Prostate gland (tissue), 2 donors: ENCODE results near the gene DNASE1L2. TPM values are rescaled to one million over a fixed set of nuclear protein-coding genes. Genes with fewer than 3 reads are reported as not detected.

ENCODE experiments used
- DNase-seq: peaks from one replicate; pipeline ENCODE4 v3.0.0-alpha.2; 2019; ENCODE audit warnings: low spot score
- H3K27ac ChIP-seq, 2 donors: fragments of 200-600 bp; sonication (generic); 2 replicates each; pipeline ENCODE4 v1.5.1; 2017 to 2019
- H3K27me3 ChIP-seq: fragments of 200-600 bp; sonication (generic); replicated peaks from 2 replicates; pipeline ENCODE4 v1.5.1; 2019; ENCODE audit not compliant: insufficient read depth
- H3K36me3 ChIP-seq, 2 donors: fragments of 200-600 bp; sonication (generic); 1 replicate in 1 of 2; 2 replicates in 1 of 2; pipeline versions ENCODE4 v1.5.1 to v1.8.1; 2017 to 2019
- H3K4me1 ChIP-seq: fragments of 200-600 bp; sonication (generic); replicated peaks from 2 replicates; pipeline ENCODE4 v1.5.1; 2019
- H3K4me3 ChIP-seq, 2 donors: fragments of 200-600 bp; sonication (generic); 2 replicates each; pipeline ENCODE4 v1.5.1; 2017 to 2019
- H3K9me3 ChIP-seq: fragments of 200-600 bp; sonication (generic); 2 replicates; pipeline ENCODE4 v1.5.1; 2017
- POLR2A ChIP-seq: fragments of 450-650 bp; IDR thresholded peaks from one replicate; pipeline ENCODE4 v1.6.1; 2016; ENCODE audit warnings: antibody characterized with exemption, mild to moderate bottlenecking
- POLR2AphosphoS5 ChIP-seq: sonication (generic); formaldehyde crosslinking; IDR thresholded peaks from one replicate; pipeline ENCODE4 v1.6.1; 2017; ENCODE audit warnings: antibody characterized with exemption
- WGBS: methylation state at CpG from one replicate; pipeline ENCODE4 v1.1.5; 2018; 5-methylcytosine and 5-hydroxymethylcytosine counted together
- intact Hi-C: fragments of 100-400 bp; cut with DNase I; formaldehyde crosslinking; loops from one replicate; pipeline ENCODE4 v1.14.2; 2022
- total RNA-seq, 2 donors: library from RNA; depleted of rRNA; stranded (reverse); fragments of >200 nt; gene quantifications; one replicate each; pipeline ENCODE4 v1.1.0, GENCODE V29; 2016
- TF ChIP-seq, protein P1 (sequence below), 4 experiments: fragments of 200-600 bp in 2 of 4; fragments of 450-650 bp in 2 of 4; sonication (generic) in 2 of 4; IDR thresholded peaks; 1 replicate in 3 of 4; 2 replicates in 1 of 4; pipeline ENCODE4 v1.5.1; 2016 to 2019; ENCODE audit warnings: antibody characterized with exemption in 4 of 4, mild to moderate bottlenecking in 2 of 4, moderate library complexity in 2 of 4

Gene DNASE1L2
- total RNA-seq, 2 donors from 2014 or later: 0.77 to 4.6 TPM

DNA sequence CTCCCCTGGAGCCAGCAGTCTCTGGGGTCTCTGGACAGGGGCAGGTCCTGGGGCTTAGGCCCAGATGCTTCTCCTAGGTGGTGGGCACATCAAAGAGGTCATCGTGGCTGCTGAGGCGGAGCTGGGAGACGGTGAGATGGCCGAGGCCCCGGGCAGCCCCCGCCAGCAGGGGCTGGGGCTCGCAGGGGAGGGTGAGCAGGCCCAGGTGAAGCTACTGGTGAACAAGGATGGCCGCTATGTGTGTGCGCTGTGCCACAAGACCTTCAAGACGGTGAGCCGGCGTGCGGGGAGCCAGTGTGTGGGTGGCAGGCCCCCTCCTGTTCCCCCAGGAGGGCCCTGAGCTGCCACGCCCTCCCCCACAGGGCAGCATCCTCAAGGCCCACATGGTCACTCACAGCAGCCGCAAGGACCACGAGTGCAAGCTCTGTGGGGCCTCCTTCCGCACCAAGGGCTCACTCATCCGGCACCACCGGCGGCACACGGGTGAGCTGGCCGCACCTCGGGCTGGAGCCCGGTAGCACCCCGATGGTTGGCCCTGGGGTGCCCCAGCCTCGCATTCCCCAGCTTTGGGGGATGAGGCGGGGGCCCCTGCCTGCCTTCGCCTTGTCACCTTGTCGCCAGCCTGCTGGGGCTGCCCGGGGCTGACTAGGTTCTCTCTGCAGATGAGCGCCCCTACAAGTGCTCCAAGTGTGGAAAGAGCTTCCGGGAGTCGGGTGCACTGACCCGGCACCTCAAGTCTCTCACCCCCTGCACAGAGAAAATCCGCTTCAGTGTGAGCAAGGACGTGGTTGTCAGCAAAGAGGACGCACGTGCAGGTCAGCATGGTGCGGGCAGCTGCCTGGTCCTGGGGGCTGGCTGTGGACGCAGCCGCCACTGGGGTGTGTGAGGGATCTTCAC, 3.9 kb upstream of the DNASE1L2 start:
- Histone ChIP-seq H3K9me3 (no peaks in the 10 kb centered on the region), H3K27me3 (no peaks in the 10 kb centered on the region), H3K4me3 (no peak overlapping the region), H3K36me3 (peaks cover 18 to 46% of the 10 kb centered on the region in 2 donors), H3K4me1 (peaks cover 13% of the 10 kb centered on the region), H3K27ac (no peak overlapping the region)
- TF ChIP-seq POLR2A: no peak
- WGBS: 88% methylated on average over 34 of the region's 41 CpGs
- DNase-seq: no peak
- intact Hi-C loops: no loop called here

DNA sequence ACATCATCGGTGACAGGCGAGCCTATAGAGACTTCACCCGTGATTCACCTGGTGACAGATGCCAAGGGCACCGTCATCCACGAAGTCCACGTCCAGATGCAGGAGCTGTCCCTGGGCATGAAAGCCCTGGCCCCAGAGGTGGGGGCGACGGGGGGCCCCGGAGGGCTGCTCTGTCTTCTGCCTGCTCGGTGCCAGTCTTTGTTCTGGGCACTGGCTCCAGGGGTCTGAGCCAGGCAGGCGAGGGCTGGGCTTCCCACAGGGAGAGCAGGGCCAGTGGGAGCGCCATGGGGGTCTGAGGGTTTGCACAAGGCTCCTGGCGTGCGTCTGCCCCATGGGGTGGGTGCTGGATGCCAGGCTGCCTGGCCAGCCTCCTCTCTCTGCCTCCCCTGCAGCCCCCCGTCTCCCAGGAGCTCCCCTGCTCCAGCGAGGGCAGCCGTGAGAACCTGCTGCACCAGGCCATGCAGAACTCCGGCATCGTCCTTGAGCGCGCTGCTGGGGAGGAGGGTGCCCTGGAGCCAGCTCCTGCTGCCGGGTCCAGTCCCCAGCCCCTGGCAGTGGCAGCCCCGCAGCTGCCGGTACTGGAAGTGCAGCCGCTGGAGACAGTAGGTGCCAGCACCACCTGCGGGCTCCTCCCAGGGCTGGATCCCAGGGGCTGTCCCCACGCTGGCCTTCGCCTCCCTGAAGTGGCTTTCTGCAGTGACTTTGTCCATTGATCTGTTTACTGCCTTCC, 3.0 kb upstream of the DNASE1L2 start:
- Histone ChIP-seq H3K36me3 (peaks cover 18 to 46% of the 10 kb centered on the region in 2 donors), H3K27ac (no peak overlapping the region), H3K4me1 (peaks cover 12% of the 10 kb centered on the region), H3K27me3 (no peaks in the 10 kb centered on the region), H3K9me3 (no peaks in the 10 kb centered on the region), H3K4me3 (no peak overlapping the region)
- DNase-seq: no peak
- WGBS: 90% methylated on average over 28 of the region's 28 CpGs
- TF ChIP-seq POLR2AphosphoS5 (no peak), POLR2A (no peak)
- TF ChIP-seq, protein P1, sequence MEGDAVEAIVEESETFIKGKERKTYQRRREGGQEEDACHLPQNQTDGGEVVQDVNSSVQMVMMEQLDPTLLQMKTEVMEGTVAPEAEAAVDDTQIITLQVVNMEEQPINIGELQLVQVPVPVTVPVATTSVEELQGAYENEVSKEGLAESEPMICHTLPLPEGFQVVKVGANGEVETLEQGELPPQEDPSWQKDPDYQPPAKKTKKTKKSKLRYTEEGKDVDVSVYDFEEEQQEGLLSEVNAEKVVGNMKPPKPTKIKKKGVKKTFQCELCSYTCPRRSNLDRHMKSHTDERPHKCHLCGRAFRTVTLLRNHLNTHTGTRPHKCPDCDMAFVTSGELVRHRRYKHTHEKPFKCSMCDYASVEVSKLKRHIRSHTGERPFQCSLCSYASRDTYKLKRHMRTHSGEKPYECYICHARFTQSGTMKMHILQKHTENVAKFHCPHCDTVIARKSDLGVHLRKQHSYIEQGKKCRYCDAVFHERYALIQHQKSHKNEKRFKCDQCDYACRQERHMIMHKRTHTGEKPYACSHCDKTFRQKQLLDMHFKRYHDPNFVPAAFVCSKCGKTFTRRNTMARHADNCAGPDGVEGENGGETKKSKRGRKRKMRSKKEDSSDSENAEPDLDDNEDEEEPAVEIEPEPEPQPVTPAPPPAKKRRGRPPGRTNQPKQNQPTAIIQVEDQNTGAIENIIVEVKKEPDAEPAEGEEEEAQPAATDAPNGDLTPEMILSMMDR (IDR thresholded peaks at IDR 0.05): no peak
- intact Hi-C loops: no loop called here

DNA sequence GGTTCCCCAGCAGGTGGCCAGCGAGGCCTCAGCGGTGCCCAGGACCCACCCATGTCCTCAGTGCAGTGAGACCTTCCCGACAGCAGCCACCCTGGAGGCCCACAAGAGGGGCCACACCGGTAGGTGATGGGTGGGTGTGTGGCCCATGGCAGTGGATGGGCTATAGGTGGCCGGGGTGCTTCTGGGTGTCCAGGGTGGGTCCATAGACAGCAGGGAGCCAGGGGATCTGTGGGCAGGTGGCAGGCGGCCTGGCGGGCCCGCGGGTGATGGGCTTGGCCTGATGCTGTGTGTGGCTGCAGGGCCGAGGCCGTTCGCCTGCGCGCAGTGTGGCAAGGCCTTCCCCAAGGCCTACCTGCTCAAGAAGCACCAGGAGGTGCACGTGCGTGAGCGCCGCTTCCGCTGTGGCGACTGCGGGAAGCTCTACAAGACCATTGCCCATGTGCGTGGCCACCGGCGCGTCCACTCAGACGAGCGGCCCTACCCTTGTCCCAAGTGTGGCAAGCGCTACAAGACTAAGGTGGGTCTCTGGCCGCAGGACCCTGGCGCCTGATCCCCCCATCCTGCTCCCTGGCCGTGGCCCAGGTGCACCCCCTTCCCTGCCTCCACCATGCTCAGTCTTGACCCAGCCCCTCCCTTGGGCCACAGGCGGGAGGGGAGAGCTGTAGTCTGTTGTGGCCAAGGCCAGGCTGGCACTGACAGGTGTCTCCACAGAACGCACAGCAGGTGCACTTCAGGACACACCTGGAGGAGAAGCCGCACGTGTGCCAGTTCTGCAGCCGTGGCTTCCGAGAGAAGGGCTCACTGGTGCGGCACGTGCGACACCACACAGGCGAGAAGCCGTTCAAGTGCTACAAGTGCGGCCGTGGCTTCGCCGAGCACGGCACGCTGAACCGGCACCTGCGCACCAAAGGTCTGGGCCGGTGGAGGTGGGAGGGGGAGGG, 2.1 kb upstream of the DNASE1L2 start:
- Histone ChIP-seq H3K27me3 (no peaks in the 10 kb centered on the region), H3K4me3 (no peak overlapping the region), H3K4me1 (peaks cover 10% of the 10 kb centered on the region), H3K9me3 (no peaks in the 10 kb centered on the region), H3K36me3 (peaks cover 16 to 41% of the 10 kb centered on the region in 2 donors), H3K27ac (no peak overlapping the region)
- WGBS: 92% methylated on average over 38 of the region's 51 CpGs
- TF ChIP-seq POLR2AphosphoS5: no peak
- TF ChIP-seq, protein P1 (IDR thresholded peaks at IDR 0.05): no peak
- TF ChIP-seq POLR2A: no peak
- intact Hi-C loops: no loop called here
- no peak for DNase-seq

DNA sequence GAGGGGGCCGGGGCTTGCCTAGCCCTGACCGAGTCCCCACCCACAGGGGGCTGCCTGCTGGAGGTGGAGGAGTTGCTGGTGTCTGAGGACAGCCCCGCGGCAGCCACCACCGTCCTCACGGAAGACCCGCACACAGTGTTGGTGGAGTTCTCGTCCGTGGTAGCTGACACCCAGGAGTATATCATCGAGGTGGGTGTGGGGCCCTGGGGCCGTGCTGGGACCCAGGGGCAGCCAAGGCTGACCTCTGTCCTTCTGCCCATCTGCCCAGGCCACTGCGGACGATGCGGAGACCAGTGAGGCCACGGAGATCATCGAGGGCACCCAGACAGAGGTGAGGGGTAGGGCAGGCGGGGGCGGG, 1.5 kb upstream of the DNASE1L2 start:
- H3K36me3 ChIP-seq: peaks cover 10 to 35% of the 10 kb centered on the region in 2 donors
- TF ChIP-seq POLR2A (no peak), POLR2AphosphoS5 (no peak)
- TF ChIP-seq, protein P1 (IDR thresholded peaks at IDR 0.05): no peak
- intact Hi-C loops: no loop called here
- H3K4me1 ChIP-seq: peaks cover 10% of the 10 kb centered on the region
- WGBS: 97% methylated on average over 15 of the region's 18 CpGs
- no peak overlapping the region for H3K4me3 ChIP-seq
- H3K27me3 ChIP-seq: no peaks in the 10 kb centered on the region
- DNase-seq: no peak
- H3K9me3 ChIP-seq: no peaks in the 10 kb centered on the region
- H3K27ac ChIP-seq: no peak overlapping the region

- H3K27ac ChIP-seq: no peak overlapping the region
- no peaks in the 10 kb centered on the region for H3K9me3 ChIP-seq
- TF ChIP-seq POLR2A: no peak
- TF ChIP-seq POLR2AphosphoS5: no peak
- TF ChIP-seq, protein P1 (IDR thresholded peaks at IDR 0.05): no peak
- H3K36me3 ChIP-seq: peaks cover 10 to 33% of the 10 kb centered on the region in 2 donors
- H3K4me3 ChIP-seq: no peak overlapping the region
- no peak for DNase-seq
- intact Hi-C loops: no loop called here
- 91% methylated on average over 20 of the region's 28 CpGs for WGBS
- no peaks in the 10 kb centered on the region for H3K27me3 ChIP-seq
- peaks cover 10% of the 10 kb centered on the region for H3K4me1 ChIP-seq
Measured at GRCh38 chr16:2235234-2235651, 1.0 kb upstream of the DNASE1L2 start.
